ENCODE measurements around the gene AK2. TPM values are rescaled to one million over a fixed set of nuclear protein-coding genes. Genes with fewer than 3 reads are reported as not detected.
A peak's percentile ranks its signal among the peaks of the same experiment; 100 is the strongest.
"Not testable (repeated sequence)": the region's sequence is repeated elsewhere in the genome, so short reads cannot be mapped to it uniquely, and the experiment has no call there.

Gene AK2
- total RNA-seq, 1 experiment from 2014 or later = 213 TPM

DNA sequence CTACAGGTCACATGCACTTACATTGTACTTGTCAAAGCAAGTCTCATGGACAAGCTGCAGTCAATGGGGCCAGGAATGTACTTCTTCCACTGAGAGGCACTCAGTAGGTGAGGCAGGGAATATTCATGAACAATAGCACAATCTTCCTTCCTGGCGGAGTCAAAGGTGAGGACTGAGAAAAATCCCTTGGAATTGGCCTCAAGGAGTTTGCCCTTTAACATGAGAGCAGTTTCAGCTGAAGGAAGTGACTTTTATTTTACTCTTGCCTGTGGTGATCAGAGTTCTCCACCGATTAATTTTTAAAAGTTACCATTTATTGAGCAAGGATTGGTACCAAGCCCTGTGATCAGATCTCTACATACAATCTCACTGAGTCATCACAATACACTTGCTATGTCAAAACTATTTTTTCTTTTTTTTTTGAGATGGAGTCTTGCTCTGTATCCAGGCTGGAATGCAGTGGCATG, 11.2 kb upstream of the AK2 start:
- Histone ChIP-seq H2AFZ (ENCODE audit: low read length) (no peak overlapping the region), H3K9me2 (replicated peaks; ENCODE audit: low read length) (0 out of 2 replicates have a peak, but pooled peaks cover 1% of the 10 kb centered on the region), H3K27ac (ENCODE audit: low read length) (0 out of 2 replicates have a peak overlapping the region, but pooled peaks have one; percentile 10), H3K79me2 (ENCODE audit: low read length) (no peaks in the 10 kb centered on the region), H4K20me1 (ENCODE audit: low read length) (no peaks in the 10 kb centered on the region), H3K9me3 (ENCODE audit: low read length) (no peaks in the 10 kb centered on the region), H3K4me1 (ENCODE audit: insufficient read depth, low read length) (peaks cover 27% of the 10 kb centered on the region), H3K36me3 (ENCODE audit: low read depth, low read length) (no peaks in the 10 kb centered on the region), H3K4me2 (ENCODE audit: low read length) (0 out of 2 replicates have a peak overlapping the region, but pooled peaks have one; percentile 16), H3F3A (ENCODE audit: low read length, unreplicated experiment) (peaks cover 5% of the 10 kb centered on the region), H3K4me3 (ENCODE audit: low read length) (no peak overlapping the region), H3K27me3 (ENCODE audit: low read length) (no peaks in the 10 kb centered on the region), H3K9ac (ENCODE audit: low read length) (no peak overlapping the region)
- no TSS peak for BruUV-seq (replicated peaks)
- ChIA-PET CTCF (no interaction called here), POLR2A (ENCODE audit: unreplicated experiment) (no interaction called here)
- no peak for TF ChIP-seq EZH2phosphoT487 (IDR thresholded peaks at IDR 0.05; ENCODE audit: borderline replicate concordance, low read length)
- TF ChIP-seq EZH2 (IDR thresholded peaks at IDR 0.05; ENCODE audit: low read length, unreplicated experiment) = no peak
- TF ChIP-seq, protein P1, sequence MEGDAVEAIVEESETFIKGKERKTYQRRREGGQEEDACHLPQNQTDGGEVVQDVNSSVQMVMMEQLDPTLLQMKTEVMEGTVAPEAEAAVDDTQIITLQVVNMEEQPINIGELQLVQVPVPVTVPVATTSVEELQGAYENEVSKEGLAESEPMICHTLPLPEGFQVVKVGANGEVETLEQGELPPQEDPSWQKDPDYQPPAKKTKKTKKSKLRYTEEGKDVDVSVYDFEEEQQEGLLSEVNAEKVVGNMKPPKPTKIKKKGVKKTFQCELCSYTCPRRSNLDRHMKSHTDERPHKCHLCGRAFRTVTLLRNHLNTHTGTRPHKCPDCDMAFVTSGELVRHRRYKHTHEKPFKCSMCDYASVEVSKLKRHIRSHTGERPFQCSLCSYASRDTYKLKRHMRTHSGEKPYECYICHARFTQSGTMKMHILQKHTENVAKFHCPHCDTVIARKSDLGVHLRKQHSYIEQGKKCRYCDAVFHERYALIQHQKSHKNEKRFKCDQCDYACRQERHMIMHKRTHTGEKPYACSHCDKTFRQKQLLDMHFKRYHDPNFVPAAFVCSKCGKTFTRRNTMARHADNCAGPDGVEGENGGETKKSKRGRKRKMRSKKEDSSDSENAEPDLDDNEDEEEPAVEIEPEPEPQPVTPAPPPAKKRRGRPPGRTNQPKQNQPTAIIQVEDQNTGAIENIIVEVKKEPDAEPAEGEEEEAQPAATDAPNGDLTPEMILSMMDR (conservative IDR thresholded peaks at IDR 0.05; ENCODE audit: low read depth, low read length) = no peak
- intact Hi-C loops (cut with micrococcal nuclease) = no loop called here
- ATAC-seq = no peak
- peak; percentile 58 for DNase-seq

DNA sequence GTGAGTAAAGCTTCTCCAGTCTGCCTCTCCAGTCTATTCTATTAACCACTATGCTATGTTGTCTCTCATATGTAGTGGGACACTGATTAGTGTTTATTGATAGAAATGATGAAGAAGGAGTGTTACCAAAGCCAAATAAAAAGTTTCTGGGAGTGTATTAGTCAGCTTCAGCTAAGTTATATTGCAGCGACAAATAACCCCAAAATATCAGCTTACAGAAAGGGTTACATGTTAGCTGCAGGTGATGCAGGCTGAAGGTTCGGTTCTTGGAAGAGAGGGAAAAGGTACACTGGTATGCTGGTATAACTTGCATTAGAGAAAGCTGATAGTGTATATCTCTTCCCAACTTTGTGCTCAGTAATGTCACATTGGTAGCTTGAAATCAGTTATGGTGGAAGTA, 10.6 kb upstream of the AK2 start:
- Histone ChIP-seq H3K4me2 (ENCODE audit: low read length) (no peak overlapping the region), H3K4me3 (ENCODE audit: low read length) (no peak overlapping the region), H3K27me3 (ENCODE audit: low read length) (no peaks in the 10 kb centered on the region), H2AFZ (ENCODE audit: low read length) (no peak overlapping the region), H3K4me1 (ENCODE audit: insufficient read depth, low read length) (peaks cover 27% of the 10 kb centered on the region), H4K20me1 (ENCODE audit: low read length) (no peaks in the 10 kb centered on the region), H3K9me2 (replicated peaks; ENCODE audit: low read length) (0 out of 2 replicates have a peak, but pooled peaks cover 4% of the 10 kb centered on the region), H3K9ac (ENCODE audit: low read length) (no peak overlapping the region), H3K79me2 (ENCODE audit: low read length) (no peaks in the 10 kb centered on the region), H3K9me3 (ENCODE audit: low read length) (no peaks in the 10 kb centered on the region), H3K27ac (ENCODE audit: low read length) (0 out of 2 replicates have a peak overlapping the region, but pooled peaks have one; percentile 10), H3F3A (ENCODE audit: low read length, unreplicated experiment) (peaks cover 5% of the 10 kb centered on the region), H3K36me3 (ENCODE audit: low read depth, low read length) (no peaks in the 10 kb centered on the region)
- POLR2A ChIA-PET (ENCODE audit: unreplicated experiment) = no interaction called here
- no peak for DNase-seq
- intact Hi-C loops (cut with micrococcal nuclease) = no loop called here
- no peak for ATAC-seq
- TF ChIP-seq, protein P1 (conservative IDR thresholded peaks at IDR 0.05; ENCODE audit: low read depth, low read length) = no peak
- no peak for TF ChIP-seq EZH2phosphoT487 (IDR thresholded peaks at IDR 0.05; ENCODE audit: borderline replicate concordance, low read length)
- CTCF ChIA-PET = no interaction called here
- no TSS peak for BruUV-seq (replicated peaks)

DNA sequence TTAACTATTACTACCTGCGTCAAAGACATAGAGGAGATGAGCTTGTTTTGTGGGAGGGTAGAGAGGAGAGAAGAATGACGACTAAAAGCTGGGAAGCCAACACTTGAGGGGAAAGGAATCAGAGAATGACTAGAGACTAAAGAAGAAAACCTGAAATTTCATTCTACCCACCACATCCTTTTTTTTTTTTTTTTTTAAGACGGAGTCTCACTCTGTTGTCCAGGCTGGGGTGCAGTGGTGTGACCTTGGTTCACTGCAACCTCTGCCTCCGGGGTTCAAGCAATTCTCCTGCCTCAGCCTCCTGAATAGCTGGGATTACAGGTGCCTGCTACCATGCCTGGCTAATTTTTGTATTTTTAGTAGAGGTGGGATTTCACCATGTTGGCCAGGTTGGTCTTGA, 9.6 kb upstream of the AK2 start:
- POLR2A ChIA-PET (ENCODE audit: unreplicated experiment); H3K9me2 ChIP-seq (replicated peaks; ENCODE audit: low read length); H4K20me1 ChIP-seq (ENCODE audit: low read length); H3K9me3 ChIP-seq (ENCODE audit: low read length); CTCF ChIA-PET; H2AFZ ChIP-seq (ENCODE audit: low read length); DNase-seq; intact Hi-C loops (cut with micrococcal nuclease); H3K27ac ChIP-seq (ENCODE audit: low read length); H3K4me3 ChIP-seq (ENCODE audit: low read length); H3F3A ChIP-seq (ENCODE audit: low read length, unreplicated experiment); H3K36me3 ChIP-seq (ENCODE audit: low read depth, low read length); H3K27me3 ChIP-seq (ENCODE audit: low read length); H3K79me2 ChIP-seq (ENCODE audit: low read length); H3K9ac ChIP-seq (ENCODE audit: low read length); H3K4me2 ChIP-seq (ENCODE audit: low read length); BruUV-seq (replicated peaks); ATAC-seq: not testable (repeated sequence)
- peaks cover 27% of the 10 kb centered on the region for H3K4me1 ChIP-seq (ENCODE audit: insufficient read depth, low read length)

All from PC-3 (cell line).